Stomach (tissue), 4 donors: ENCODE data around the gene MAMLD1.

Experiments used
- POLR2A ChIP-seq, 4 donors: fragments of 450-650 bp; IDR thresholded peaks; one replicate each; pipeline ENCODE4 v1.6.1; 2016; ENCODE audit warnings: antibody characterized with exemption in 4 of 4, control low read depth in 2 of 4, mild to moderate bottlenecking in 1 of 4, moderate library complexity in 1 of 4
- TF ChIP-seq, protein P1 (sequence below), 7 experiments: fragments of 450-650 bp in 4 of 7; fragments of 200-600 bp in 3 of 7; sonication (generic) in 3 of 7; IDR thresholded peaks; one replicate each; pipeline ENCODE4 v1.5.1; 2016 to 2019; ENCODE audit warnings: antibody characterized with exemption in 7 of 7, control low read depth in 2 of 7, mild to moderate bottlenecking in 1 of 7

DNA sequence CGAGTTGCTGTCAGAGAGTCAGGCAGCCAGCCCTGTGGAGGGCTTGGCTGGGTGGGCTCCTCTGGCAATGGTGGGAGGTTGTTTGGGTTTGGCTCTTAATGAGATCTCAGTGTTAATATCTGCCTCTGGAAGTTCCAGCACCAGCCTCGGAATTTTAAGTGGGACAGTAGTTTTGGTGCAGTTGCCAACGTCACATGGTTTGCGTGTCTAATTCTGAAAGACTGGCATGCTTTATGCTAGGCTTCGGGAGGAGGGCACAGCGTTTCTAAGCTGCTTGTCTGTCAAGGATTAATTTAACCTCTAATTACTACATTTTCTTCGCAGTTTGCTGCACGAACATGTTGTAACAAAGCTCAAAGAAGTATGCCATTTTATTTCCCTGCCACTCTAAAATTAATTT is 9.2 kb downstream of the MAMLD1 start:
- no peak for TF ChIP-seq POLR2A (IDR thresholded peaks at IDR 0.05)
- TF ChIP-seq, protein P1, sequence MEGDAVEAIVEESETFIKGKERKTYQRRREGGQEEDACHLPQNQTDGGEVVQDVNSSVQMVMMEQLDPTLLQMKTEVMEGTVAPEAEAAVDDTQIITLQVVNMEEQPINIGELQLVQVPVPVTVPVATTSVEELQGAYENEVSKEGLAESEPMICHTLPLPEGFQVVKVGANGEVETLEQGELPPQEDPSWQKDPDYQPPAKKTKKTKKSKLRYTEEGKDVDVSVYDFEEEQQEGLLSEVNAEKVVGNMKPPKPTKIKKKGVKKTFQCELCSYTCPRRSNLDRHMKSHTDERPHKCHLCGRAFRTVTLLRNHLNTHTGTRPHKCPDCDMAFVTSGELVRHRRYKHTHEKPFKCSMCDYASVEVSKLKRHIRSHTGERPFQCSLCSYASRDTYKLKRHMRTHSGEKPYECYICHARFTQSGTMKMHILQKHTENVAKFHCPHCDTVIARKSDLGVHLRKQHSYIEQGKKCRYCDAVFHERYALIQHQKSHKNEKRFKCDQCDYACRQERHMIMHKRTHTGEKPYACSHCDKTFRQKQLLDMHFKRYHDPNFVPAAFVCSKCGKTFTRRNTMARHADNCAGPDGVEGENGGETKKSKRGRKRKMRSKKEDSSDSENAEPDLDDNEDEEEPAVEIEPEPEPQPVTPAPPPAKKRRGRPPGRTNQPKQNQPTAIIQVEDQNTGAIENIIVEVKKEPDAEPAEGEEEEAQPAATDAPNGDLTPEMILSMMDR (IDR thresholded peaks at IDR 0.05): no peak
